ENCODE results near the gene M6PR. TPM values are rescaled to one million over a fixed set of nuclear protein-coding genes. Genes with fewer than 3 reads are reported as not detected.
"Not testable (repeated sequence)": the region's sequence is repeated elsewhere in the genome, so short reads cannot be mapped to it uniquely, and the experiment has no call there.

The M6PR gene
- total RNA-seq, 1 experiment from 2014 or later: 112 TPM

DNA sequence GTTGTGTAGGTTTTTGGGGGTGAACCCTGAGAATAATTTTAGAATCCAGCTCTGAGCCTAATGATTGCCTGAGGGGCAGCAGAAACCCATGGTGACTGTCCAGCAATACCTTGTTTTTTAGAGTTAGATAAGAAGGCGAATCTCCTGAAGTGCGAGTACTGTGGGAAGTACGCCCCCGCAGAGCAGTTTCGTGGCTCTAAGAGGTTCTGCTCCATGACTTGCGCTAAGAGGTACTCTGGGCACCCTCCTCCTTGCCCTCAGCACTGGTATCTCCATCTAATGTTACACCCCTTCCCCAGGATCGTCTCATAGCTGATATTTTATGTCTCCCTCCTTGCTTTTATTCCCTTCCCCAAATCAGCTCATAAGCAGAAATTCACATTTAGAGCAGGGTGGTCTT lies 12.7 kb downstream of the M6PR start:
- Histone ChIP-seq H3K4me3 (ENCODE audit: low read length) (no peak overlapping the region), H3K36me3 (ENCODE audit: low read depth, low read length) (peaks cover 5% of the 10 kb centered on the region; the same call in 1 of the 2 replicates), H3K79me2 (ENCODE audit: low read length) (no peaks in the 10 kb centered on the region), H3K4me2 (ENCODE audit: low read length) (no peak overlapping the region), H3K9me2 (replicated peaks; ENCODE audit: low read length) (no peaks in the 10 kb centered on the region), H3F3A (ENCODE audit: low read length, unreplicated experiment) (no peaks in the 10 kb centered on the region), H3K9me3 (ENCODE audit: low read length) (no peaks in the 10 kb centered on the region), H3K9ac (ENCODE audit: low read length) (no peak overlapping the region), H3K4me1 (ENCODE audit: insufficient read depth, low read length) (no peaks in the 10 kb centered on the region), H2AFZ (ENCODE audit: low read length) (no peak overlapping the region), H3K27me3 (ENCODE audit: low read length) (no peaks in the 10 kb centered on the region), H3K27ac (ENCODE audit: low read length) (no peak overlapping the region), H4K20me1 (ENCODE audit: low read length) (no peaks in the 10 kb centered on the region)
- CTCF ChIA-PET: no interaction called here
- no peak for DNase-seq
- ATAC-seq: no peak
- intact Hi-C loops (cut with micrococcal nuclease): no loop called here
- no TSS peak for BruUV-seq (replicated peaks)
- TF ChIP-seq, protein P1, sequence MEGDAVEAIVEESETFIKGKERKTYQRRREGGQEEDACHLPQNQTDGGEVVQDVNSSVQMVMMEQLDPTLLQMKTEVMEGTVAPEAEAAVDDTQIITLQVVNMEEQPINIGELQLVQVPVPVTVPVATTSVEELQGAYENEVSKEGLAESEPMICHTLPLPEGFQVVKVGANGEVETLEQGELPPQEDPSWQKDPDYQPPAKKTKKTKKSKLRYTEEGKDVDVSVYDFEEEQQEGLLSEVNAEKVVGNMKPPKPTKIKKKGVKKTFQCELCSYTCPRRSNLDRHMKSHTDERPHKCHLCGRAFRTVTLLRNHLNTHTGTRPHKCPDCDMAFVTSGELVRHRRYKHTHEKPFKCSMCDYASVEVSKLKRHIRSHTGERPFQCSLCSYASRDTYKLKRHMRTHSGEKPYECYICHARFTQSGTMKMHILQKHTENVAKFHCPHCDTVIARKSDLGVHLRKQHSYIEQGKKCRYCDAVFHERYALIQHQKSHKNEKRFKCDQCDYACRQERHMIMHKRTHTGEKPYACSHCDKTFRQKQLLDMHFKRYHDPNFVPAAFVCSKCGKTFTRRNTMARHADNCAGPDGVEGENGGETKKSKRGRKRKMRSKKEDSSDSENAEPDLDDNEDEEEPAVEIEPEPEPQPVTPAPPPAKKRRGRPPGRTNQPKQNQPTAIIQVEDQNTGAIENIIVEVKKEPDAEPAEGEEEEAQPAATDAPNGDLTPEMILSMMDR (conservative IDR thresholded peaks at IDR 0.05; ENCODE audit: low read depth, low read length): no peak
- TF ChIP-seq EZH2phosphoT487 (IDR thresholded peaks at IDR 0.05; ENCODE audit: borderline replicate concordance, low read length): no peak
- no peak for TF ChIP-seq EZH2 (IDR thresholded peaks at IDR 0.05; ENCODE audit: low read length, unreplicated experiment)
- POLR2A ChIA-PET (ENCODE audit: unreplicated experiment): no interaction called here

DNA sequence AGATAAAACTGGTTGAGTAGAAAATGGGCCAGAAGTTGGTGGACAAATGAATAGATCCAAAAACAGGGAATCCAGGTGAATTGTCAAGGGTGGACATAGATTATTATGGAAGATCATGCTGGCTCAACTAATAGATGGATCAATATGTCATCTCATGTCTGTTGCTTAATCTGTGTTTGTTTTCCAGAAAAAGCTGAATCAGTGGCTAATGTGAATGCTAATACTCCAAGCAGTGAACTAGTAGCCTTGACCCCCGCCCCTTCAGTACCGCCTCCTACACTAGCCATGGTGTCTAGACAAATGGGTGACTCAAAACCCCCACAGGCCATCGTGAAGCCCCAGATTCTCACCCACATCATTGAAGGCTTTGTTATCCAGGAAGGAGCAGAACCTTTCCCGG lies 15.4 kb downstream of the M6PR start:
- CTCF ChIA-PET: not testable (repeated sequence)

DNA sequence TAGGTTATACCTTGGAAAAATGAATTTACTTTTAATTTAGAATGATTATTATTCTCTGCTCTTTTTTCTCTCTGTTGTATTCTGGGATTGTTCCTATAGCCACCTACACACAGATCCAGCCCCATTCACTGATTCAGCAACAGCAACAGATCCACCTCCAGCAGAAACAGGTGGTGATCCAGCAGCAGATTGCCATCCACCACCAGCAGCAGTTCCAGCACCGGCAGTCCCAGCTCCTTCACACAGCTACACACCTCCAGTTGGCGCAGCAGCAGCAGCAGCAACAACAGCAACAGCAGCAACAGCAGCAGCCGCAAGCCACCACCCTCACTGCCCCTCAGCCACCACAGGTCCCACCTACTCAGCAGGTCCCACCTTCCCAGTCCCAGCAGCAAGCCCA lies 17.0 kb downstream of the M6PR start:
- DNase-seq; POLR2A ChIA-PET (ENCODE audit: unreplicated experiment); CTCF ChIA-PET; BruUV-seq (replicated peaks); H3K36me3 ChIP-seq (ENCODE audit: low read depth, low read length); H2AFZ ChIP-seq (ENCODE audit: low read length); H3K9me3 ChIP-seq (ENCODE audit: low read length); H3K4me3 ChIP-seq (ENCODE audit: low read length); H3K27ac ChIP-seq (ENCODE audit: low read length); H3K9me2 ChIP-seq (replicated peaks; ENCODE audit: low read length); H3K4me2 ChIP-seq (ENCODE audit: low read length); H4K20me1 ChIP-seq (ENCODE audit: low read length); ATAC-seq; H3K27me3 ChIP-seq (ENCODE audit: low read length); H3F3A ChIP-seq (ENCODE audit: low read length, unreplicated experiment); H3K79me2 ChIP-seq (ENCODE audit: low read length); H3K9ac ChIP-seq (ENCODE audit: low read length); intact Hi-C loops (cut with micrococcal nuclease); H3K4me1 ChIP-seq (ENCODE audit: insufficient read depth, low read length): not testable (repeated sequence)

More for the DNA sequence above, 15.4 kb downstream of the M6PR start:
- H3K27ac ChIP-seq (ENCODE audit: low read length); H3K36me3 ChIP-seq (ENCODE audit: low read depth, low read length); intact Hi-C loops (cut with micrococcal nuclease); H2AFZ ChIP-seq (ENCODE audit: low read length); H3K4me1 ChIP-seq (ENCODE audit: insufficient read depth, low read length); H4K20me1 ChIP-seq (ENCODE audit: low read length); H3K4me3 ChIP-seq (ENCODE audit: low read length); BruUV-seq (replicated peaks); H3K27me3 ChIP-seq (ENCODE audit: low read length); H3K4me2 ChIP-seq (ENCODE audit: low read length); POLR2A ChIA-PET (ENCODE audit: unreplicated experiment); H3K79me2 ChIP-seq (ENCODE audit: low read length); H3K9ac ChIP-seq (ENCODE audit: low read length); H3K9me2 ChIP-seq (replicated peaks; ENCODE audit: low read length); H3F3A ChIP-seq (ENCODE audit: low read length, unreplicated experiment); H3K9me3 ChIP-seq (ENCODE audit: low read length); DNase-seq; ATAC-seq: not testable (repeated sequence)

DNA sequence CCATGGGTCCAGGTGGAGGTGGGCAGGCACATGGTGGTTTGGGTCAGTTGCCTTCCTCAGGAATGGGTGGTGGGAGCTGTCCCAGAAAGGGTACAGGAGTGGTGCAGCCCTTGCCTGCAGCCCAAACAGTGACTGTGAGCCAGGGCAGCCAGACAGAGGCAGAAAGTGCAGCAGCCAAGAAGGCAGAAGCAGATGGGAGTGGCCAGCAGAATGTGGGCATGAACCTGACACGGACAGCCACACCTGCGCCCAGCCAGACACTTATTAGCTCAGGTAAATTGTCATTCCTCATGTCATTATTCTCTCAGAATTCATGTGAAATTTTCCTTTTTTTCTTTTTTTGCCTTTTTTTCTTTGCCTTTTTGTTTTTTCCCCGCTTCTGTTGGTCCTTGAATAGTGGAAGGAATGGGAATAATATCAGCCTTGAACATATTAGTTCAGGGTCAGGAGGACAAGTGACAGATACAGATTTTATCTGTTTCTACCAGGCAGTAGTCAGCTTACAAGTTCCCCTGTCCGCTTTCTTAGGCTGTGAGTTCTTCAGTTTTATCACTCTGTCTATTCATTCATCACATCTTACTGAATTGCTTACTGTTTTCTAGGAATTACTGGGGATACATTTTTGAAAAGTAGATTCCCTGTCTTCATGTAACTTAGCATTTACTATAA lies 18.7 kb downstream of the M6PR start:
- H3K4me2 ChIP-seq (ENCODE audit: low read length); H3K27me3 ChIP-seq (ENCODE audit: low read length); H3K9me2 ChIP-seq (replicated peaks; ENCODE audit: low read length); H3K27ac ChIP-seq (ENCODE audit: low read length); H3K36me3 ChIP-seq (ENCODE audit: low read depth, low read length); H3K79me2 ChIP-seq (ENCODE audit: low read length); H3F3A ChIP-seq (ENCODE audit: low read length, unreplicated experiment); CTCF ChIA-PET; H4K20me1 ChIP-seq (ENCODE audit: low read length); POLR2A ChIA-PET (ENCODE audit: unreplicated experiment); H3K4me3 ChIP-seq (ENCODE audit: low read length); H3K9me3 ChIP-seq (ENCODE audit: low read length); BruUV-seq (replicated peaks); ATAC-seq; intact Hi-C loops (cut with micrococcal nuclease); H2AFZ ChIP-seq (ENCODE audit: low read length); H3K9ac ChIP-seq (ENCODE audit: low read length); H3K4me1 ChIP-seq (ENCODE audit: insufficient read depth, low read length); DNase-seq: not testable (repeated sequence)
